ENCODE results near the gene PIANP.

GRCh38 chr12:6691473-6691872, 9.1 kb downstream of the PIANP start:
- TF ChIP-seq CTCF (IDR thresholded peaks at IDR 0.05): no peak
- no peak for TF ChIP-seq POLR2A (IDR thresholded peaks at IDR 0.05)

Data from vagina (tissue), 2 donors.